Fibroblast of lung (primary cell): ENCODE data around the gene VENTX. TPM values are rescaled to one million over a fixed set of nuclear protein-coding genes. Genes with fewer than 3 reads are reported as not detected.
A peak's percentile ranks its signal among the peaks of the same experiment; 100 is the strongest.

Experiments used
- DNase-seq, 2 donors: peaks; one replicate each; pipeline versions ENCODE4 v3.0.0 to v3.0.0-alpha.2; 2010; ENCODE audit warnings: low read depth in 2 of 2
- H2AFZ ChIP-seq: 2 replicates; pipeline ENCODE4 v1.5.1; 2012; ENCODE audit warnings: low read length, control low read depth, inconsistent platforms
- H3K27ac ChIP-seq: 2 replicates; pipeline ENCODE4 v1.5.1; 2011; ENCODE audit warnings: low read length, control low read depth; ENCODE audit not compliant: insufficient read depth
- H3K27me3 ChIP-seq: 2 replicates; pipeline ENCODE4 v1.5.1; 2011; ENCODE audit warnings: mild to moderate bottlenecking, low read length; ENCODE audit not compliant: control insufficient read depth, insufficient read depth
- H3K36me3 ChIP-seq: 2 replicates; pipeline ENCODE4 v1.5.1; 2011; ENCODE audit warnings: low read length; ENCODE audit not compliant: control insufficient read depth, insufficient read depth
- H3K4me1 ChIP-seq: 2 replicates; pipeline ENCODE4 v1.5.1; 2011; ENCODE audit warnings: low read length; ENCODE audit not compliant: control insufficient read depth, insufficient read depth; ENCODE audit errors: extremely low read depth
- H3K4me2 ChIP-seq: 2 replicates; pipeline ENCODE4 v1.5.1; 2011; ENCODE audit warnings: low read length, control low read depth; ENCODE audit not compliant: insufficient read depth; ENCODE audit errors: extremely low read depth
- H3K4me3 ChIP-seq, 4 experiments: fragments of 200-600 bp in 1 of 4; sonication (generic) in 1 of 4; replicated peaks in 1 of 4; 2 replicates each; pipeline ENCODE4 v1.5.1; 2011 to 2016; ENCODE audit warnings: low read length in 4 of 4, low read depth in 3 of 4, mild to moderate bottlenecking in 3 of 4, control low read depth in 2 of 4, inconsistent platforms in 1 of 4, mixed read lengths in 1 of 4; ENCODE audit not compliant: insufficient read depth in 1 of 4; ENCODE audit errors: control extremely low read depth in 1 of 4
- H3K79me2 ChIP-seq: 2 replicates; pipeline ENCODE4 v1.5.1; 2012; ENCODE audit warnings: mild to moderate bottlenecking, low read length, inconsistent platforms; ENCODE audit not compliant: control insufficient read depth, insufficient read depth
- H3K9ac ChIP-seq: 2 replicates; pipeline ENCODE4 v1.5.1; 2011; ENCODE audit warnings: mild to moderate bottlenecking, low read length, control low read depth; ENCODE audit not compliant: insufficient read depth
- H3K9me3 ChIP-seq: 2 replicates; pipeline ENCODE4 v1.5.1; 2012; ENCODE audit warnings: low read depth, low read length; ENCODE audit not compliant: control insufficient read depth, insufficient read depth
- H4K20me1 ChIP-seq: 2 replicates; pipeline ENCODE4 v1.5.1; 2011; ENCODE audit warnings: low read length; ENCODE audit not compliant: control insufficient read depth, insufficient read depth; ENCODE audit errors: extremely low read depth
- CTCF ChIP-seq, 2 donors: IDR thresholded peaks in 1 of 2; conservative IDR thresholded peaks in 1 of 2; 1 replicate in 1 of 2; 2 replicates in 1 of 2; pipeline ENCODE4 v1.5.1; 2011 to 2012; ENCODE audit warnings: low read length in 2 of 2, control low read depth in 1 of 2, inconsistent platforms in 1 of 2, low read depth in 1 of 2, mild to moderate bottlenecking in 1 of 2
- EZH2 ChIP-seq: IDR thresholded peaks from 2 replicates; pipeline ENCODE4 v1.5.1; 2012; ENCODE audit warnings: low read length, control low read depth, mild to moderate bottlenecking; ENCODE audit errors: missing control alignments
- polyA plus RNA-seq, 2 donors: library from polyadenylated mRNA; depleted of rRNA in 1 of 2; stranded (reverse) in 1 of 2; unstranded in 1 of 2; fragments of >200 nt; gene quantifications; 2 replicates each; pipeline ENCODE4 v1.2.1, GENCODE V29; 2011 to 2012; ENCODE audit warnings: missing spikeins in 1 of 2
- total RNA-seq: library from RNA; depleted of rRNA; stranded (reverse); fragments of >200 nt; gene quantifications from 2 replicates; pipeline ENCODE4 v1.2.1, GENCODE V29; 2014

VENTX gene
- total and polyA plus RNA-seq, 2 donors (not counting 1 experiment from before 2014, with no cell fraction given): not detected

DNA sequence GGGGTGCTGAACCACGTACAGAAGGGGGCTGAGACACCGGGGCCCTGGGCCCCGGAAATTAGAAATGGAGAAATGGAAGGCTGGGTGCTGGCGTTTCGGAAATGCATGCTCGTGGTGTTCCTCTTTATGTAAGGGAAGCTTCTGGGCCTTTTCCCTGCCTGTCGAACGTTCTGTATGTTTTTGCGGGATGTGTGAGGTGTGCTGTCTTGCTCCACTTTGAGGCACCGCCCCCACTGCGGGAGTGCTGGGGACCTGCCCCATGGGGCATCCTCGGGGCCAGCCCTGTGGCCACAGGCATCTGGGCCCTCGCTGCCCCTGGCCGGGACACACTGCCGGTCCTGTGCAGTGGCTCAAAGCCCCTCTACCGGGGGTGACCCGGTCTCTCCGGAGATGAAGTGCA lies 1.7 kb upstream of the VENTX start:
- H3K4me3 ChIP-seq: no peak overlapping the region
- H3K9ac ChIP-seq: no peak overlapping the region
- no peaks in the 10 kb centered on the region for H3K36me3 ChIP-seq
- peaks cover 54% of the 10 kb centered on the region for H3K27me3 ChIP-seq
- H3K27ac ChIP-seq: no peak overlapping the region
- H3K9me3 ChIP-seq: no peaks in the 10 kb centered on the region
- H3K4me1 ChIP-seq: no peaks in the 10 kb centered on the region
- TF ChIP-seq EZH2 (peak; percentile 87), CTCF (conservative IDR thresholded peaks at IDR 0.05 in 1 of 2, IDR thresholded peaks at IDR 0.05 in 1 of 2; ENCODE audit: low read depth in 1 of 2, low read length in 2 of 2) (no peak)
- DNase-seq: no peak
- no peak overlapping the region for H3K4me2 ChIP-seq
- no peaks in the 10 kb centered on the region for H4K20me1 ChIP-seq
- H3K79me2 ChIP-seq: no peaks in the 10 kb centered on the region
- H2AFZ ChIP-seq: no peak overlapping the region

GRCh38 chr10:133236401-133237240 lies 1.0 kb upstream of the VENTX start:
- H2AFZ ChIP-seq: no peak overlapping the region
- no peaks in the 10 kb centered on the region for H3K9me3 ChIP-seq
- H4K20me1 ChIP-seq: no peaks in the 10 kb centered on the region
- no peak overlapping the region for H3K9ac ChIP-seq
- no peaks in the 10 kb centered on the region for H3K36me3 ChIP-seq
- no peak overlapping the region for H3K4me3 ChIP-seq
- TF ChIP-seq EZH2: peak; percentile 96
- TF ChIP-seq CTCF (conservative IDR thresholded peaks at IDR 0.05 in 1 of 2, IDR thresholded peaks at IDR 0.05 in 1 of 2; ENCODE audit: low read depth in 1 of 2, low read length in 2 of 2): no peak
- H3K79me2 ChIP-seq: no peaks in the 10 kb centered on the region
- H3K27ac ChIP-seq: no peak overlapping the region
- peaks cover 49% of the 10 kb centered on the region for H3K27me3 ChIP-seq
- DNase-seq: no peak
- no peaks in the 10 kb centered on the region for H3K4me1 ChIP-seq
- no peak overlapping the region for H3K4me2 ChIP-seq

DNA sequence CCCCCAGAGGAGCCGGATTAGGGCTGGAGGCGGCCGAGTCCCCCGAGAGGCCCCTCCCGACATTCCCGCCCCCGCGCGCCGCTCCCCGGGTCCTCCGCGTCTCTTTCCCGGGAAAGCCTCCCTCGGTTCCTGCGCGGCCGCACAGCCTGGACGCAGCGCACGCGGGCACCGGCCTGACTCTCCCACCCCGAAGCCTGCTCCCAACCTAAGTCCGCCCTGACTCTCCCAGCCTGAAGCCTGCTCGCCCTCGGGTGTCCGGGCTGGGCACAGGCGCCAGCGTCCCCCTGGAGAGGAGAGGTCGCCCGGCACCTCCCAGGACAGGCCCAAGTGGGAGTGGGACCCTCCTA lies 441 bp upstream of the VENTX start:
- no peak for DNase-seq
- no peaks in the 10 kb centered on the region for H3K36me3 ChIP-seq
- H3K9me3 ChIP-seq: no peaks in the 10 kb centered on the region
- no peak overlapping the region for H2AFZ ChIP-seq
- no peak overlapping the region for H3K27ac ChIP-seq
- H3K27me3 ChIP-seq: peaks cover 45% of the 10 kb centered on the region
- no peak overlapping the region for H3K4me3 ChIP-seq
- TF ChIP-seq CTCF (conservative IDR thresholded peaks at IDR 0.05 in 1 of 2, IDR thresholded peaks at IDR 0.05 in 1 of 2; ENCODE audit: low read depth in 1 of 2, low read length in 2 of 2) (no peak), EZH2 (peak; percentile 12)
- no peaks in the 10 kb centered on the region for H3K79me2 ChIP-seq
- no peaks in the 10 kb centered on the region for H3K4me1 ChIP-seq
- H4K20me1 ChIP-seq: no peaks in the 10 kb centered on the region
- no peak overlapping the region for H3K4me2 ChIP-seq
- H3K9ac ChIP-seq: no peak overlapping the region
